ENCODE results near the gene EFEMP1. TPM values are rescaled to one million over a fixed set of nuclear protein-coding genes. Genes with fewer than 3 reads are reported as not detected.
A peak's percentile ranks its signal among the peaks of the same experiment; 100 is the strongest.

EFEMP1 gene, protein sequence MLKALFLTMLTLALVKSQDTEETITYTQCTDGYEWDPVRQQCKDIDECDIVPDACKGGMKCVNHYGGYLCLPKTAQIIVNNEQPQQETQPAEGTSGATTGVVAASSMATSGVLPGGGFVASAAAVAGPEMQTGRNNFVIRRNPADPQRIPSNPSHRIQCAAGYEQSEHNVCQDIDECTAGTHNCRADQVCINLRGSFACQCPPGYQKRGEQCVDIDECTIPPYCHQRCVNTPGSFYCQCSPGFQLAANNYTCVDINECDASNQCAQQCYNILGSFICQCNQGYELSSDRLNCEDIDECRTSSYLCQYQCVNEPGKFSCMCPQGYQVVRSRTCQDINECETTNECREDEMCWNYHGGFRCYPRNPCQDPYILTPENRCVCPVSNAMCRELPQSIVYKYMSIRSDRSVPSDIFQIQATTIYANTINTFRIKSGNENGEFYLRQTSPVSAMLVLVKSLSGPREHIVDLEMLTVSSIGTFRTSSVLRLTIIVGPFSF
- 100 to 1,000 TPM in 1 of 2 donors, 10 to 100 TPM in 1; 46.3 to 109 TPM for total RNA-seq

DNA sequence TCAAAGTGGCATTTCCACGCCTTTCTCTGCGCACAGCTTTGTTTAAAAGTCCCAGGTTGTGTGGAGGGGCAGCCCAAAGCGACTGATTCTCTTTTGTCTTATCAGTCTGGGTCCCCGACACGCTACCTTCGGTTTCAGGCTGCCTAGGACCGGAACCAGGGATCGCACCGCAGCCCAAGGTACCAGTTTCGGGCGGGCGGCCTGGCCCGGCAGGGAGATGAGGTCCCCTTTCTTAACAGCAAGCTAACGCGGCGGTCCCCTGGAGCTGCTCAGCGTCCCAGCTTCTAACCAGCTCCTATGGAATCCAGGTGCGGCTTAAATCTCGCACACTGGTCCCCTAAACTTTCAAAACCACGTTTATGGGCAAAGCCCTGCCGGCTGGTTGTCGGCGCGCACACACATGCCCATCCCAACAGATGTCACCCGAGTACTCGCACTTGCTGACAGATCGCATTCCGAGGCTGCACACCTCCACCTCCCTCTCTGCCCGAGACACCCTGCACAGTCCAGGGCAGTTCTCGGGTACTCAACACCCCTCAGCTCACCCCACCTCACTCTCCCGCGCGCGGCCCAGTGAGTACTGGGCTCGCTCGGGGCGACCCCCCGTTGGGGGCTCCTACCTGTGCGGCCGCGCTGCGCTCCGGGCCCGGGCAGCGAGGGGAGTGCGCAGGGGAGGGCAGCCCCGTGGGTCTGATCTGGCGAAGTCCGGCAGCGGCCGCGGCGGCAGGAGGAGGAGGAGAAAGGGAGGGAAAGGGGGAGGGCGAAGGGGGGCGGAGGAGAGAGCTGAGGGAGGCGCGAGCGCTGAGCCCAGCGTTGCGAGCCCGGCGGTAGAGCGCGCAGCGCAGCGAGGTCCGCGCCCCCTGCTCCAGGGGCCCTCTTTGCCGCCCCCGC lies at the start of gene EFEMP1:
EFEMP1 (minus strand) TSS at position 692 of the 891 bp plus-strand sequence. CDS start 1,342 bp downstream, outside the sequence.
- Histone ChIP-seq H3K4me1 (replicated peaks) (no peaks in the 10 kb centered on the region), H3K9me3 (no peaks in the 10 kb centered on the region), H3K36me3 (no peaks in the 10 kb centered on the region), H3K27ac (peak within 1 kb of the TSS; percentile 71 to 72), H3K4me3 (peak within 1 kb of the TSS; percentile 51 to 58), H3K27me3 (replicated peaks; ENCODE audit: insufficient read depth) (no peaks in the 10 kb centered on the region)
- 1% methylated on average over 56 of the region's 70 CpGs for WGBS
- DNase-seq (ENCODE audit: low spot score): peak; percentile 77
- peak; percentile 46 for TF ChIP-seq POLR2A (IDR thresholded peaks at IDR 0.05)
- peak; percentile 3 for TF ChIP-seq POLR2AphosphoS5 (IDR thresholded peaks at IDR 0.05)
- TF ChIP-seq, protein P1, sequence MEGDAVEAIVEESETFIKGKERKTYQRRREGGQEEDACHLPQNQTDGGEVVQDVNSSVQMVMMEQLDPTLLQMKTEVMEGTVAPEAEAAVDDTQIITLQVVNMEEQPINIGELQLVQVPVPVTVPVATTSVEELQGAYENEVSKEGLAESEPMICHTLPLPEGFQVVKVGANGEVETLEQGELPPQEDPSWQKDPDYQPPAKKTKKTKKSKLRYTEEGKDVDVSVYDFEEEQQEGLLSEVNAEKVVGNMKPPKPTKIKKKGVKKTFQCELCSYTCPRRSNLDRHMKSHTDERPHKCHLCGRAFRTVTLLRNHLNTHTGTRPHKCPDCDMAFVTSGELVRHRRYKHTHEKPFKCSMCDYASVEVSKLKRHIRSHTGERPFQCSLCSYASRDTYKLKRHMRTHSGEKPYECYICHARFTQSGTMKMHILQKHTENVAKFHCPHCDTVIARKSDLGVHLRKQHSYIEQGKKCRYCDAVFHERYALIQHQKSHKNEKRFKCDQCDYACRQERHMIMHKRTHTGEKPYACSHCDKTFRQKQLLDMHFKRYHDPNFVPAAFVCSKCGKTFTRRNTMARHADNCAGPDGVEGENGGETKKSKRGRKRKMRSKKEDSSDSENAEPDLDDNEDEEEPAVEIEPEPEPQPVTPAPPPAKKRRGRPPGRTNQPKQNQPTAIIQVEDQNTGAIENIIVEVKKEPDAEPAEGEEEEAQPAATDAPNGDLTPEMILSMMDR (IDR thresholded peaks at IDR 0.05): peak in 1 of 4 experiments; percentile 16
- intact Hi-C loops (cut with DNase I): no loop called here

DNA sequence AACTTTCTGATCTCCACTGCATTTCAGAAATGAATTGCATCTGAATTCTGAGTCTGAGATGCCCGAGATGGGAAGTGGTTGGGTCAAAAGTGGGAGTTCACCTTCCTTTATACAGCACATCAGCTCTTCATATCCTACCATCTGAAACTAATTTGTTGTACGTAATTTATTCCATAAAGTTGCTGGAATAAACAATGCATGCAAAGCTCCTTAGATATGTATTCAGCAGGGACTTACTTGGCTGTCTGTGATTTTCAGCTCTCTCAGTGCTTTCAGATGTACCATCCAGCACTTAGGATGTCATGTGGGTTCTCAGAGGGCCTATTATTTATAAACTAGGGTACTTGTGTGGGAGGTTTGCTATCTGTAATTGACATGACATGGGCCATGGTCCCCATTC lies 46.9 kb upstream of the EFEMP1 start:
- no peak overlapping the region for H3K27ac ChIP-seq
- no peak overlapping the region for H3K4me3 ChIP-seq
- intact Hi-C loops (cut with DNase I): no loop called here
- TF ChIP-seq, protein P1 (IDR thresholded peaks at IDR 0.05): no peak
- TF ChIP-seq POLR2A (IDR thresholded peaks at IDR 0.05): no peak
- no peaks in the 10 kb centered on the region for H3K27me3 ChIP-seq (replicated peaks; ENCODE audit: insufficient read depth)
- WGBS: 89% methylated on average over 2 of the region's 2 CpGs
- DNase-seq (ENCODE audit: low spot score): no peak
- no peaks in the 10 kb centered on the region for H3K4me1 ChIP-seq (replicated peaks)
- no peaks in the 10 kb centered on the region for H3K36me3 ChIP-seq
- H3K9me3 ChIP-seq: no peaks in the 10 kb centered on the region

DNA sequence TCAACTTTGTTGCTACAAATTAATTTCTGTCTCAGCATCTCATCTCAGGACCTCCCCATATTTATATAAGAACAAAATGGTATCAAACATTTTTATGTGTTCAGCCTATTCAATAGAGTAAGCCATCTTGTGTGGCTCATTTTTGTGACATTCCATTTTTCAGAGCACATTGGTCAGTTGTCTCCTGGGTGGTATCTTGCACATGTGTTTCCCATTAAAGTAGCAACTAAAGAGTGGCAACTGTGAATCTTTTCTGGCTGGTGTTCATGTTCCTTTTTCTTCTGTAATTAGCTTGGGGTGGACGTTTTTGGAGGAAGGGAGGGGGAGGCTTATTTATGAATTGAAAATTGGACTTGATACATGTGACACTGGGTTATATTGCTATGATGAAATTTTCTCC lies 45.4 kb upstream of the EFEMP1 start:
- intact Hi-C loops (cut with DNase I): no loop called here
- TF ChIP-seq POLR2A (IDR thresholded peaks at IDR 0.05): no peak
- TF ChIP-seq POLR2AphosphoS5 (IDR thresholded peaks at IDR 0.05): no peak
- TF ChIP-seq, protein P1 (IDR thresholded peaks at IDR 0.05): no peak
- H3K4me3 ChIP-seq: no peak overlapping the region
- H3K36me3 ChIP-seq: no peaks in the 10 kb centered on the region
- DNase-seq (ENCODE audit: low spot score): no peak
- H3K9me3 ChIP-seq: no peaks in the 10 kb centered on the region
- H3K4me1 ChIP-seq (replicated peaks): no peaks in the 10 kb centered on the region
- H3K27ac ChIP-seq: no peak overlapping the region
- H3K27me3 ChIP-seq (replicated peaks; ENCODE audit: insufficient read depth): no peaks in the 10 kb centered on the region
- 6% methylated on average over 1 of the region's 1 CpG for WGBS

DNA sequence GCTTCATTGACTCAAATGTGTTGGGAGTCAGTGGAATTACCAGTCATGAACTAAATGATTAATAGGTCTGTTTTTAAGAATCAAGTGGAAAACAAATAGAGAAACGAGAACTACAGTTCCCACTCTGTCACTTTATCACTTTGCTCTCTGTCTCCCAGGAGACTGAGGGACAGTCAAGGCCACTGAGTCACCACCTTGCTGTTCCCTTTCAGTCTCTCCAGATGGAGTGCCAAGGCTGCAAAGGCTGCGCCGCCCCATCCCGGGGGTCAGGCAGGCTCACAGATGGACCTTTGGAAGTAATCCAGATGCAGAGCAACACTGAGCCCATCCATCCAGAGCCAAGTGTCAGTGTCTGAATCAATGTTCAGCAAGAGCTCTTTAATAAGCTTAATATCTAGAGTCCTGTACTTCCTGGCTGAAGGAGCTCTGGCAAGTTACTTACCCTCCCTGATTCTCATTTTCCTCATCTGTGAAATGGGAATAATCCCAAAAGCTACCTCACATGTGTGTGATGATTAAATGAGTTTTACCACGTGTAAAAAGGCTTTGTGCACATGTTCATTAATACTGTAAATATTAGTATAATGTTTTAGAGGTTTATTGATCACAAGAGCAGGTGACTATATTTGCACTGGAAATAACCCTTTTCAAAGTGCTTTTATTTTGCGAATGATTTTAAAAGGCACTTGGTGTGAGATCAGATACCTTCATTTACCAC lies 43.0 kb upstream of the EFEMP1 start:
- TF ChIP-seq, protein P1 (IDR thresholded peaks at IDR 0.05): no peak
- TF ChIP-seq POLR2A (IDR thresholded peaks at IDR 0.05): no peak
- TF ChIP-seq POLR2AphosphoS5 (IDR thresholded peaks at IDR 0.05): no peak
- Histone ChIP-seq H3K27ac (no peak overlapping the region), H3K27me3 (replicated peaks; ENCODE audit: insufficient read depth) (no peaks in the 10 kb centered on the region), H3K36me3 (no peaks in the 10 kb centered on the region), H3K4me1 (replicated peaks) (no peaks in the 10 kb centered on the region), H3K9me3 (no peaks in the 10 kb centered on the region), H3K4me3 (no peak overlapping the region)
- 52% methylated on average over 6 of the region's 6 CpGs for WGBS
- no peak for DNase-seq (ENCODE audit: low spot score)
- intact Hi-C loops (cut with DNase I): no loop called here

Measured in prostate gland (tissue), 2 donors.